DMS153 treated with DMSO at 0.1 percent for 48 hours (cell line): ENCODE results near the gene C22orf15.

Experiments
- DNase-seq: peaks from one replicate; lab custom pipeline; 2025; ENCODE audit not compliant: unreplicated experiment; lab: John Stamatoyannopoulos, UW

C22orf15 gene

GRCh38 chr22:23772649-23773473, 10.1 kb downstream of the C22orf15 start, which contains the start of gene MMP11:
TSS of gene MMP11 (plus strand) at chr22:23772849. CDS start at chr22:23772871, 22 bp downstream.
- DNase-seq: no peak

GRCh38 chr22:23773483-23774113, 10.8 kb downstream of the C22orf15 start:
- DNase-seq: no peak

DNA sequence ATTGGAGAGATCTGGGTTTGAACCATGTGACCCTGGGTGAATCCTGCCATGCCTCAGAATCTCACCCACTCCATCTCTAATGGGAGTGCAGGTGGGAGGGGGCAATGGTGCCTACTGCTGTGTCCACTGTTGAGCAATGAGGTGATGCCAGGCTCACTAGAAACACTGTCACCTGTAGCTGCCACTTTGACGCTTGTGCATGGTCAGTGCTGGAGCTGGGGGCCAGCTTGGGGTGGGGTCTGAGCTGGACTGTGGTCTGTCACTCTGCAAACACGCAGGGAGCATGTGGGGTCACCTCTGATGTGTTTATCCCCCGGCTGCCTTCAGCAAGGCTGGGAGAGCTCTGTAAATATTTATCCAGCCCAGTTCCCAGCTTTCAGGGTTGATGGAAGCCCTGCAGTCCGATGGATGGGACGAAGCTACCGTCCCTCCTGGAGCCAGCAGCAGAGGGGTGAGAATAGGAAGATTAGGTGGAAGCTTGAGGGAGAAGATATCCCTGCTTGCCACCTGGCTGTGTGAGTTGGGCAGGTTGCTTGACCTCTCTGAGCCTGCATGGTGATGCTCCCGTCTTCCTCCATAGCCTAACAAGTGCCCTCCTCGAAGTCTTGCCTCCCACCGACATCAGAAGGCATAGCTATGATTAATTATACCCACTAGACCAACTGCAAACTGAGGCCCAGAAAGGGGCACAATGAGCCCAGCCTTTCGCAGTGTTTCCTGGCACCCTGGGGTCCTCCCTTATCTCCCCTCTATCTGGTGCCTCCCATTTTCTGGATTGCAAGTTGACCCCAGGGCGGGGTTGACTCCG, 11.5 kb downstream of the C22orf15 start:
- DNase-seq: no peak

DNA sequence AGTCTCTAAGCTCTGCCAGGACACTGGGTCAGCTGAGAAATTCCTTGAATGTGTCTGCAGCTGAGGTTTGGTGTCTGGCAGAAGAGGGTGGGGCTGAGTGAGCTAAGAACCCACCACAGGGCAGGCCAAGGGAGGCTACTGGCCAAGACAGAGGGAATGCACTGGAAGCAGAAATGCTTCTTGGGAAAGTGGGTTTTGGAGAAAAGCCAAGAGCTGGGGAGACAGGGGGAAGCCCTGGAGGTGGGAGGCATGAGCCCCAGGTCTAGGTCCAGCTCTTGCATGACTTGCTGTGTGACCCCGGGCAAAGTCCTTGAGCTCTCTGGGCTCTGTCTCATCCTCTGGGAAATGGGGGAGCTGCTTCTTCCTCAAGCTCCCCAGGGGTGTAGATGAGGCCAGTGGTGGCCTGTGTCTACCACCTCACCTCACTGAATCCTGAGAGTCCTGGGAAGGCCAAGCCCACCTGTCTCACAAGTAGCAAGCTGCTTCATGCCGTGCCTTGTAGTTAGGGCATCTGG, 12.2 kb downstream of the C22orf15 start:
- no peak for DNase-seq

GRCh38 chr22:23775779-23776375, 13.1 kb downstream of the C22orf15 start:
- DNase-seq: no peak

DNA sequence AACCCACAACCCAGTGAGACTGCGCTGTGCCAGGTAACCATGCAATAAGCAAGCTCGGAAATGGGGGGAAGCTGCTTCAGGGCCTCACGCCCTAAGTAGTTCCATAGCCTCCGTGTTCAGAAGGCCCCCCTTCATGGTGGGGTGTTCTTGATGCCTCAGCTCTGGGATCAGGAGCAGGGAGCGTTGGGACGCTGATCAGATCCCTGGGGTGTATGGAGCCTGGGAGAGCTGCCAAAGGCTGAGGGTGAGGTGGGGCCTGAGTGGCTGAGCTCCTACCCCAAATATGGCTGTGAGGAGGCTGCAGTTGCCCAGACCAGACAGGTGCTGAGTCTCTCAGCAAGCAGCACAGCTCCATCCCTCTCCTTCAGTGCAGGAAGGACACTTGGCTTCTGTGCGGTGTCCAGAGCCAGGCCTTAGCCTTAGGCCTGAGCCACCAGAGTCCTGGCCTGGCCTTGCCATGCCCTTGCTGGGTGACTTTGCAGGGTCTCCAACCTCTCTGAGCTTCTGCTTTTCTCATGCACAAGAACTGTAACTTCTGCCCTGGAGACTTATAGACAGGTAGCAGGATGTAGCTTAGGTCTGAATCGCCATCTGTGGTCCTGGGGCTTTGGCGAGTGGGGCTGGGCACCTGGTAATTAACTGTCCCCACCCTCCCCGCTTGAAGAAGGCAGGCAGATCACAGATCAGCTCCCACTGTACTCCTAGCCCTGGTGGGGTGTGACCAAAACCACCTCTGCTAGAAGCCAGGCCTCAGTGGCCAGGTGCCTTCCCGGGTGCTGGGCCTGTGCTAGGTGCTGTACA, 15.2 kb downstream of the C22orf15 start:
- DNase-seq: no peak

DNA sequence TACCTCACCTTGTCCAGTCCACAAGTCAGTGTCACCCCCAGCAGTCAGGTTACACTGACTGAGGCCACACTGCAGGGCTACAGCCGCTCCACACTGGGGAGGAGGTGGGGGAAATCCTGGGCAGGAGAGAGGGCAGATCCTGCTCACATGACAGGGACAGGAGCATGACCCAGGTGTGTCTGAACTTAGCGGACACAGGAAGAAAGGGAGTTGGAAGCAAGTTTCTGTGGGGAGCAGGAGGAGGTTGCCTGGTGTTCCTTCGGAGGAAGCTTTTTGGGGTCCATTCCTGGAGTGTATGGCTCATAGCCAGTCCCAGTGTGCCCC, 15.7 kb downstream of the C22orf15 start:
- DNase-seq: no peak

DNA sequence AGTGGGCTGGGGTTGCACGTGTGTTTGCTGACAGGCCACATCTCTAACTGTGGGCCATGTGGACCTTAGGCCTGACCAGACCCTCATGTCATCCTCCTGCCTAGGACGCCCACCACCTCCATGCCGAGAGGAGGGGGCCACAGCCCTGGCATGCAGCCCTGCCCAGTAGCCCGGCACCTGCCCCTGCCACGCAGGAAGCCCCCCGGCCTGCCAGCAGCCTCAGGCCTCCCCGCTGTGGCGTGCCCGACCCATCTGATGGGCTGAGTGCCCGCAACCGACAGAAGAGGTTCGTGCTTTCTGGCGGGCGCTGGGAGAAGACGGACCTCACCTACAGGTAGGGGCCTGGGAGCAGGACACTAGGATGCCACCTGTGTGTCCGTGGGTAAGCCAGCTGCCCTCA, 16.3 kb downstream of the C22orf15 start:
- no peak for DNase-seq

DNA sequence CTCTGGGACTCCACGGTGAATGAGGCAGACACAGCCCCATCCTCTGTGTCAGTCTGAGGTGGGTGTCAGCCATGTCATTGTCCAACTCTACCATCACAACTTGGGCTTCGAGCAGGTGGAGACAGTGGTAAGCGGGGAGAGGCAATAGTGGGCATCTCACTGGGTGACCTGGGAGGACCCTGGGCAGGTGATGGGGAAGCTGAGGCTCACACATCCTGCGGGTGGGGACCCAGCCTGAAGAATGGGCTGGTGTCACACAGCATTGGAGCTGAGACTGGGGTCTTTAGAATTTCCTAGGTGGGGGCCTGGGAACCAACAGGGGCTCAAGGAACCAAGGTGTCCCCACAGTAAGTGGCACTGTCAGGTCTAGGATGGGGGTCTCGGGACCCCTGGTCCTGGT, 16.9 kb downstream of the C22orf15 start:
- no peak for DNase-seq

DNA sequence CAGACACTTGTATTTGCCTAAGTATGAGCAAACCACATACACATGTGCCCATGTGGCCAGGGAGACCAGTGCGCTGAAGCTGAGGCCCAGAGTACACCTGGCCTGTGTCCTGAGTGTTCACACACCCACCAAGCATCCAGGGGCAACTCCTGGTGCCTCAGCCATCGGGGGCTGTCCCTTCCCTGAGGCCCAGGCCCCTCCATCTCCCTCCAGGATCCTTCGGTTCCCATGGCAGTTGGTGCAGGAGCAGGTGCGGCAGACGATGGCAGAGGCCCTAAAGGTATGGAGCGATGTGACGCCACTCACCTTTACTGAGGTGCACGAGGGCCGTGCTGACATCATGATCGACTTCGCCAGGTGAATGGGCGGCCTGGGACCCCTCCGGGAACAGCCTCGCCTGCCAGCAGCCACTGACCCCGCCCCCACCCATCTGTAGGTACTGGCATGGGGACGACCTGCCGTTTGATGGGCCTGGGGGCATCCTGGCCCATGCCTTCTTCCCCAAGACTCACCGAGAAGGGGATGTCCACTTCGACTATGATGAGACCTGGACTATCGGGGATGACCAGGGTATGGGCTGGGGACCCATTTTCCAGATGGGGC, 17.5 kb downstream of the C22orf15 start:
- DNase-seq: no peak

GRCh38 chr22:23781065-23781464, 18.3 kb downstream of the C22orf15 start:
- no peak for DNase-seq

DNA sequence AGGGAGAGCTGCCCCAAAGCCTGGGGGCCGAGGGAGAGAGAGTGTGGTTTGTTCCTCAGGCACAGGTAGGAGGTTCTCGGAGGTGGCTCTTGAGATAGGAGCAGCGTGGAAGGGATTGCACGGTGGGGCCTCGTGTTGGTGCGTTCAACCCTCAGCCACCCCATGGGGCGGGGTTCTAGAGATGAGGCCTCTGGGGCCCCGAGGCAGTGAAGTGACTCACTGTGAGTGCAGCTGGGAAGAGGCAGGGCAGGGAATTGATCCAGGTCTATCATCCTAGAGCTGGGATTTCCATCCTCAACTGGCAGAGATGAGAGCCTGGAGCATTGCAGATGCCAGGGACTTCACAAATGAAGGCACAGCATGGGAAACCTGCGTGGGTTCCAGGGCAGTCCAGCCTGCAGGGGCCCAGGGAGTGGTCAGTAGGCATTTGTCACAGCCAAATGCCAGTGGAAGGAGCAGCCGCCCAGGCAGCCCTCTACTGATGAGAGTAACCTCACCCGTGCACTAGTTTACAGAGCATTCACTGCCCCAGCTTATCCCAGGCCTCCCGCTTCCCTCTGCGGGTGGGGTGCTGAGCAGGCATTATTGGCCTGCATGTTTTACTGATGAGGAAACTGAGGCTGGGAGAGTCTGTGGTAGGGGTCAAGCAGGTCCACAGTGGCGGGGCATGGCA, 18.9 kb downstream of the C22orf15 start:
- DNase-seq: no peak

DNA sequence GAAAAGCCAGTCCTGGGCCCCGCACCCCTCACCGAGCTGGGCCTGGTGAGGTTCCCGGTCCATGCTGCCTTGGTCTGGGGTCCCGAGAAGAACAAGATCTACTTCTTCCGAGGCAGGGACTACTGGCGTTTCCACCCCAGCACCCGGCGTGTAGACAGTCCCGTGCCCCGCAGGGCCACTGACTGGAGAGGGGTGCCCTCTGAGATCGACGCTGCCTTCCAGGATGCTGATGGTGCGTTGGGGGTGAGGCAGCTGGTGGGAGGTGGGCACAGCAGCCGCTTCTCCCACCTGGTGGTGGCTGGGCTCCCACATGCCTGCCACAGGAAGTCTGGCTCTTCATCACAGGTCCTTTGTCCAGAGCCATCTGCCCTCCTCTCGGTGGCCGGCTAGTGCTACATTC, 19.5 kb downstream of the C22orf15 start:
- no peak for DNase-seq

DNA sequence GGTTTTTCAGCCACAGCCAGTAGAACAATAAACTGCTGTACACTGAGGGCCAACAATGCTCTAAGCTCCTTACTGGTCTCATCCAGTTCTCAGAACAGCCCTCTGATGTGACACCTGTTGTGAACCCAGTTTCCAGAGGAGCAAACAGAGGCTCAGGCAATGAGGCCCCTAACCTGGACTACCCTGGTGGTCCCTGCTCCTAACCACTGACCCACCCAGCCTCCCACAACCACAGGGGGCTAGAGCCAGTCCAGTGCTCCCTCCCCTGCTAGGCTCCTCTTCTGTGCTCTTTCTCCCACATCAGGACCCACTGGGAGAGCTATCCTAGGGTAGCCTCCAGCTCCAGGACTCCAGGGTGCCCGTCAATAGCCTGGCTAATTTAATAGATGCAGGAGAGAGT, 19.9 kb downstream of the C22orf15 start:
- no peak for DNase-seq

DNA sequence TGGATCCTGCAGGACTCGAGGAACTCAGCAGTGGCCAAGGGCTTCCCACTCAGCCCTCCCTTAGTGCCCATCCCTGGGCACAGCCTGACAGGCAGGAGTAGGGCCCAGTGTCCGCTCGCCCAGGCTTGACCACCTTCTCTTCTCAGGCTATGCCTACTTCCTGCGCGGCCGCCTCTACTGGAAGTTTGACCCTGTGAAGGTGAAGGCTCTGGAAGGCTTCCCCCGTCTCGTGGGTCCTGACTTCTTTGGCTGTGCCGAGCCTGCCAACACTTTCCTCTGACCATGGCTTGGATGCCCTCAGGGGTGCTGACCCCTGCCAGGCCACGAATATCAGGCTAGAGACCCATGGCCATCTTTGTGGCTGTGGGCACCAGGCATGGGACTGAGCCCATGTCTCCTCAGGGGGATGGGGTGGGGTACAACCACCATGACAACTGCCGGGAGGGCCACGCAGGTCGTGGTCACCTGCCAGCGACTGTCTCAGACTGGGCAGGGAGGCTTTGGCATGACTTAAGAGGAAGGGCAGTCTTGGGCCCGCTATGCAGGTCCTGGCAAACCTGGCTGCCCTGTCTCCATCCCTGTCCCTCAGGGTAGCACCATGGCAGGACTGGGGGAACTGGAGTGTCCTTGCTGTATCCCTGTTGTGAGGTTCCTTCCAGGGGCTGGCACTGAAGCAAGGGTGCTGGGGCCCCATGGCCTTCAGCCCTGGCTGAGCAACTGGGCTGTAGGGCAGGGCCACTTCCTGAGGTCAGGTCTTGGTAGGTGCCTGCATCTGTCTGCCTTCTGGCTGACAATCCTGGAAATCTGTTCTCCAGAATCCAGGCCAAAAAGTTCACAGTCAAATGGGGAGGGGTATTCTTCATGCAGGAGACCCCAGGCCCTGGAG, 20.7 kb downstream of the C22orf15 start:
- no peak for DNase-seq

DNA sequence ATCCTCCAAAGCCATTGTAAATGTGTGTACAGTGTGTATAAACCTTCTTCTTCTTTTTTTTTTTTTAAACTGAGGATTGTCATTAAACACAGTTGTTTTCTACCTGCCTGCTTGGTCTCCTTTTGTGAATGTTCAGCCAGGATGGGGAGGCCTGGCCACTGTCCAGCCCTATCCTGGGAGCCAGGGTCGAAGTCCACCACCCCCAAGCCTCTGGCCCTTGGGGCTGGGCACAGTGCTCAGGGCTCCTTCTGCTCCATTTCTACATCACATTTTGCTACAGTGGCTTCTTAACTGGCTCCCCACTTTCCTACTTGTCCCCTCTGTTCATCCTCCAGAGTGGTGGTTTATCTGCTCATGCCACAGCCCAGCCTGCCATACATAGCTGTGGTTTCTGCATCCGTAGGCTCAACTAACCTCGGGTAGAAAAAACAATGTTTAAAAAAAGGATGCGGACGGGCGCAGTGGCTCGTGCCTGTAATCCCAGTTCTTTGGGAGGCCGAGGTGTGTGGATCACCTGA, 21.5 kb downstream of the C22orf15 start:
- no peak for DNase-seq

GRCh38 chr22:23786261-23786710, 23.5 kb downstream of the C22orf15 start:
- no peak for DNase-seq
